Measurements from ENCODE around the gene KMT2C. TPM values are rescaled to one million over a fixed set of nuclear protein-coding genes. Genes with fewer than 3 reads are reported as not detected.

Gene KMT2C
- total RNA-seq, 3 donors from 2014 or later: 79.6 to 121 (median 102) TPM

DNA sequence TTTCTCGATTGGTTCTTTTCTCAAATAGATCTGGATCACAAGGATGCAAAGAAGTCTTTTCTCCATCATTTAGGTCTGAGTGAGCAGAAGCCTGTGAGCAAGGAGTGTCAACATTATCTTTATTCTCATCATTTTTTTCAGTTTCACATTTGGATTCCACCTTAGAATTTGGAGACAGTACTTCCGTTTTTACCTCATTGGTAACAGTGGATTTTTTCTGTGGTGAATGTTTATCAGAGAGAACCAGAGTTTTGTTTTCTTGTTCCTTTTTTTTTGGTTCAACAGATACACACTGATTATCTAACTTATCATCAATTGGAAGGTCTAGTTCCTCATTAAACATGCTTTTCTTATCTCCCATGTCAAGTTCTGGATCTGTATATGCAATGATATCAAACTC, 259.0 kb downstream of the KMT2C start:
- TF ChIP-seq, protein P1, sequence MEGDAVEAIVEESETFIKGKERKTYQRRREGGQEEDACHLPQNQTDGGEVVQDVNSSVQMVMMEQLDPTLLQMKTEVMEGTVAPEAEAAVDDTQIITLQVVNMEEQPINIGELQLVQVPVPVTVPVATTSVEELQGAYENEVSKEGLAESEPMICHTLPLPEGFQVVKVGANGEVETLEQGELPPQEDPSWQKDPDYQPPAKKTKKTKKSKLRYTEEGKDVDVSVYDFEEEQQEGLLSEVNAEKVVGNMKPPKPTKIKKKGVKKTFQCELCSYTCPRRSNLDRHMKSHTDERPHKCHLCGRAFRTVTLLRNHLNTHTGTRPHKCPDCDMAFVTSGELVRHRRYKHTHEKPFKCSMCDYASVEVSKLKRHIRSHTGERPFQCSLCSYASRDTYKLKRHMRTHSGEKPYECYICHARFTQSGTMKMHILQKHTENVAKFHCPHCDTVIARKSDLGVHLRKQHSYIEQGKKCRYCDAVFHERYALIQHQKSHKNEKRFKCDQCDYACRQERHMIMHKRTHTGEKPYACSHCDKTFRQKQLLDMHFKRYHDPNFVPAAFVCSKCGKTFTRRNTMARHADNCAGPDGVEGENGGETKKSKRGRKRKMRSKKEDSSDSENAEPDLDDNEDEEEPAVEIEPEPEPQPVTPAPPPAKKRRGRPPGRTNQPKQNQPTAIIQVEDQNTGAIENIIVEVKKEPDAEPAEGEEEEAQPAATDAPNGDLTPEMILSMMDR (IDR thresholded peaks at IDR 0.05): no peak
- ATAC-seq (no peak), DNase-seq (no peak)
- intact Hi-C loops (cut with DNase I, micrococcal nuclease): no loop called here
- Histone ChIP-seq H3K4me3 (no peak overlapping the region), H3K9me3 (no peaks in the 10 kb centered on the region), H3K36me3 (ENCODE audit: low read depth) (no peaks in the 10 kb centered on the region), H3K4me1 (ENCODE audit: low read depth) (peaks cover 7% of the 10 kb centered on the region)

GRCh38 chr7:152173372-152174070, 262.3 kb downstream of the KMT2C start:
- TF ChIP-seq, protein P1 (IDR thresholded peaks at IDR 0.05): no peak
- Histone ChIP-seq H3K9me3 (no peaks in the 10 kb centered on the region), H3K36me3 (ENCODE audit: low read depth) (no peaks in the 10 kb centered on the region), H3K4me3 (no peak overlapping the region), H3K4me1 (ENCODE audit: low read depth) (peaks cover 6% of the 10 kb centered on the region)
- intact Hi-C loops (cut with DNase I, micrococcal nuclease): no loop called here
- ATAC-seq: no peak
- no peak for DNase-seq

- no peaks in the 10 kb centered on the region for H3K9me3 ChIP-seq
- TF ChIP-seq, protein P1 (IDR thresholded peaks at IDR 0.05): no peak
- ATAC-seq (no peak), DNase-seq (no peak)
- H3K4me3 ChIP-seq: no peak overlapping the region
- peaks cover 16% of the 10 kb centered on the region for H3K36me3 ChIP-seq (ENCODE audit: low read depth)
- H3K4me1 ChIP-seq (ENCODE audit: low read depth): no peaks in the 10 kb centered on the region
- intact Hi-C loops (cut with DNase I, micrococcal nuclease): no loop called here
Observed at GRCh38 chr7:152162287-152162686, 273.5 kb downstream of the KMT2C start.

DNA sequence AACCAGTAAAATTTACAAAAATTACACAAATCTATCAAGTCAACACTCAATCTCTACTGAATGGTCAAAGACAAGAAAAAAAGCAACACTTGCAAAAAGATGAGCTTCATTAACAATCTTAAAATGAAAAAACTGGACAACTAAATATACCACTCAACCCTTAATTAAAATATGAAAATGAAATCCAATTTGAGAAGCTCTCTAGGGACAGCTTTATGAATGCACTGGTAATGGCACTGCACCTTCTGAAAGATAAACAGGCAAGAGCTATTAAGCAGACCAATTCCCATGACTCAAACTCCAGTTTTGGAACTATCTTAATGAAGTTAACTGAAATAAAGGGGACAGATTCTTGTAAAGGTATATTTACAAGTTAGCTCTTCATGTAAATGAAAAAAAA, 274.6 kb downstream of the KMT2C start:
- Histone ChIP-seq H3K4me3 (no peak overlapping the region), H3K9me3 (no peaks in the 10 kb centered on the region), H3K4me1 (ENCODE audit: low read depth) (no peaks in the 10 kb centered on the region), H3K36me3 (ENCODE audit: low read depth) (peaks cover 16% of the 10 kb centered on the region)
- intact Hi-C loops (cut with DNase I, micrococcal nuclease): no loop called here
- DNase-seq: no peak
- no peak for ATAC-seq
- TF ChIP-seq, protein P1 (IDR thresholded peaks at IDR 0.05): no peak

GRCh38 chr7:152158801-152159587, 276.8 kb downstream of the KMT2C start:
- H3K36me3 ChIP-seq (ENCODE audit: low read depth): peaks cover 16% of the 10 kb centered on the region
- H3K4me1 ChIP-seq (ENCODE audit: low read depth): no peaks in the 10 kb centered on the region
- intact Hi-C loops (cut with DNase I, micrococcal nuclease): no loop called here
- DNase-seq (no peak), ATAC-seq (peak; percentile 64)
- TF ChIP-seq, protein P1 (IDR thresholded peaks at IDR 0.05): no peak
- no peaks in the 10 kb centered on the region for H3K9me3 ChIP-seq
- H3K4me3 ChIP-seq: no peak overlapping the region

Data from mucosa of descending colon (tissue), 3 donors.